ENCODE data around the gene TENM3.

TENM3 gene

DNA sequence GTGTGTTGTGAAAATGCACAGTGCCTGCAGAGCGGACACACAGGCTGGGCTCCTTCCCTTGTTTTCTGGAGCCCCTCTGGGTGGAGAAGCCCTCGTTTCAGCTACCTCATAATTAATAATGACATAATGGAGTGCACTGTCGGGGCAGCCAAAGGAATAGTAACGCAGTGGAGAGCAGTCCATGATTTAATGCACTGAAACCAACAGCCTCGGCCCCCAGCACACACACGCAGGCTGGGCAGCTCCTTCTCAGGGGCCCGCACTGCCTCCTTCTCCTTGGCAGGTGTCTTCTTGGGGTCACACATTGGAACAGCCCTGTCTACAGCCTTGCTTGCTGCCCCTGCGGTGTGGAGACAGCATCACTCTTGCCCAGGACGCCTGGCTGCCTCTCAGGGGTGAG, 584.8 kb downstream of the TENM3 start:
- DNase-seq: no peak

DNA sequence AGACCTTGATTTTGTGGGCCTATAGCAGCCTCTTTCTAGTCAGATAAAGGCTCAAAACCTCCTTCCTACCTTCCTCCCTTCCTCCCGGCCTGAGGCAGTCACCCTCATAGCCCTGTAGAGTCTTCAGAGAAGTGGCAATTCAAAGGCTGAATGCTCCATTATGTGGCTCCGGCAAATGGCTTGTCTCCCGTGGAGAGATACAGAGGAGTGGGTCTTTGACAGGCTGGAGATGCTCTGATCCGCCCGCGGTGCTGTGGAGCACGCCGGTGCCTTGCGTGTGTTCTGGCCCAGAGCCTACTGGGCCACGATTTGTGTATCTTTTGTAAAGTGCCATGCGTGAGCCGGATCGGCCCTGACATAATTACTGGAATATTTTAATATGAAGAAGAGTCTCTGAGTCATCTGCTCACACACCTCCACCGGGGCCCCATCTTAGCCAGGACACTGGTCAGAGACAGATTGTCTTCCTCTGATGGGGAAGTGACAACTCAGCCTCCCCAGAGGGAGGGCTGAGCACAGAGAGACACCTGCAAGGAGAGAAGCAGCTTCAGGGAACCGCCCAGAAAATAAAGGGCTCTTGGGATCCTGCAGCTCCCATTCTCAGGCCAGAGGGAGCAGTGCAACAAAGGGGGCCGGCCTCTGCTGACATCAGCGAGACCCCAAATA, 585.3 kb downstream of the TENM3 start:
- no peak for DNase-seq

DNA sequence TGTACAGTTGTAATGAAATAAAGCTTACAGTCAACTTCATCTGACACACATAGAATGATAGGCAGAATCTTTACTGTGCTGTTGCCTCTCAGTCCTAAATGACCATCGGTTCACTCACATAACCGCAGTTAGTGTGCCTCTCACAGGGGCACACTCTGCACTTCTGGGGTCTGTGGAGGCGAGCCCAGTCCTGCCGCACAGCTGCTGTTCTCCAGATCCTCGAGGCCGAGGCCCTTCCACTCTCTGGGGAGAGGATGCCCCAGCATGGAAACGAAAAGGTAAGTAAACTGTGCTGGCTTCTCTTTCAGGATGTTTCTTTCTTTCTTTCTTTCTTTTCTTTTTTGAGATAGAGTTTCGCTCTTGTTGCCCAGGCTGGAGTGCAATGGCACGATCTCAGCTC, 586.0 kb downstream of the TENM3 start:
- no peak for DNase-seq

DNA sequence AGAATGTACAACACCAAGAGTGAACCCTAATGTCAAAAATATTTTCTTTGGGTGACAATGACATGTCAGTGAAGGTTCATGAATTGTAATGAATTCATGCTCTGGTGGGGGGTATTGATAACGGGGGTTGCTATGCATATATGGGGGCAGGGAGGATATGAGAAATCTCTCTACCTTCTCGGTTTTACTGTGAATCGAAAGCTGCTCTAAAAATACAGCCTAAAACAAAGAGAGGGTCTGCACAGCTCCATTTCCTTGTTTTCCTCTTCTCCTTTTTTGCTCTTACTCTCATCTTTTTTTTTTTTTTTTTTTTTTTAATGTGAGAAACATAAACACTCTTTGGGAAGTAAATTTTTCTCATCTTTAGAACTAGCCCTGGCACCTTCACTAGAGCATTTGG, 588.2 kb downstream of the TENM3 start:
- no peak for DNase-seq

DNA sequence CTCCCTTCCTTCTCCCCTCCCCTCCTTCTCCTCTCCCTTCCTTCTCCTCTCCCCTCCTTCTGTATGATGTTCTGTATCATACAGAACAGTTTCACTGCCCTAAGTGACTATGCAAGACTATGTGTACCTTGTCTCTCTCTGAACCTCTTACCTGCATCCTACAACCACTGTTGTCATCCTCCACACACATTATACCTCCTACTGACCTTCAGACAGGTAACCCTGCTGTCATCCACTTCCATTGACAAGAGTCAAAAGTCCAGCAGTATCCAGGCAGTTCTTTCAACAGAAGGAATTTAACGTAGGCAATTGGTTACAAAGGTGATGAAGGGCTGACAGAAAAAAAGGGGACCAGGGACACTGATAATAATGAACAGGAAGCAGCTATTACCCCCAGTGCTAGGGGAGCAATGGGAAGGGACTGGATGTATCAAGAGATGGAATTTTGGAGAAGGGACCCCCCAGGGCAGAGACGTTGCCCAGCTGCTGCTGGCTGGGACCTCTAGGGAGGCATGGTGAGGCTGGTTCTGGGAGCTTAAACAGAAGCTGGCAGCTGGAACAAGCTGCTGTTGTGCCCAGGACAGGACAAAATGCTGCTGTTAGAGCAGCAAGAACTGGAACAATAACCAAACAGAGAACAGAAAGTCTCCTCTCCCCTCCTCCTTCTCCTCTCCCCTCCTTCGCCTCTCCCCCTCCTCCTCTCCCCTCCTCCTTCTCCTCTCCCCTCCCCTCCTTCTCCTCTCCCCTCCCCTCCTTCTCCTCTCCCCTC, 589.3 kb downstream of the TENM3 start:
- DNase-seq: no peak

DNA sequence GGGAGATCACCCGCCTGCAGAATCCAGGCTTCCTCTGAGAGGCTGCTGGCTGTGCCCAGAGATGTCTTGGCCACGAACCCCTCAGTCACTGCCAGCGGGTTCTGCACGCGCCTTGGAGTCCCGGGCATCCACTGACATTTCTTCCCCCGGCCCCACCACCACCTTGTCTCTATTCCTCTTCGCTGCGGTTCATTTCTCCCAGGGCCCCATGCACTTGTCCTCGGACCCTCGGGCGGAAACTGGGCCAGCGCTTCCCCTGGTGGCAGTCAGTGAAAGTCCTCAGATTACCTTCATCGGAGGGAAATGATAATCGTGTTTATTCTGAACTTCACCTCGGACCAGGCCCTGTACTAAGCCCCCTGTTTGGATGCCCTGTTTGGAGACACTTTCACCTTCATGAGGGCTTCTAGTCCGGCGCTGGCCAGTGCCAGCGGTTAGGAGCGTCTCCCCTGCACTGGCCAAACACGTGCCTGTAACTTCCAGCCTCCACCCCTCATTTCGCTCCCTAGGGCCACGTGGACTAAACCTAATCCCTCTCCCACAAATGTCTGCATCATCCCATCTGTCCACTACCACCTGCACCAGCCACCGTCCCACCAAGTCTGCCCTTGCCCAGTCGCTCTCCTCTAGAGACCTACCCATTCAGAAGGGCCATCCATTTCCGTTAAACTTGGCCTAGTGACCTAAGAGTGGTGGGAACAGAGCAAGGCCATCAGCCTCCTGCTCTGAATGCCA, 592.0 kb downstream of the TENM3 start:
- DNase-seq: peak; percentile 8 to 26

DNA sequence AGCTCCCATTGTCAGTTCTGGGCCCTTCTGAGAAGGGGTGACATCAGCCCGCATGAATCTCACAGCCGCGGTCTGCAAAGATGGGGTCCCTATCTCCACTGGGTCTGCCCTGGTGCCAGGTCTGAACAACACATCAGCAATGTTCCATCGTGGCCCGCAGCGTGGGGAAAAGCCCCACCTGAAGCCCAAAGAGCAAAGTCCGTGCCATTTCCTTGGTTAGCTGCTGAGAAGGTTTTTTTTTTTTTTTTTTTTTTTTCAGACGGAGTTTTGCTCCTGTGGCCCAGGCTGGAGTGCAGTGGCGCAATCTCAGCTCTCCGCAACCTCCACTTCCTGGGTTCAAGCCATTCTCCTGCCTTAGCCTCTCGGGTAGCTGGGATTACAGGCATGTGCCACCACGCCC, 594.6 kb downstream of the TENM3 start:
- no peak for DNase-seq

DNA sequence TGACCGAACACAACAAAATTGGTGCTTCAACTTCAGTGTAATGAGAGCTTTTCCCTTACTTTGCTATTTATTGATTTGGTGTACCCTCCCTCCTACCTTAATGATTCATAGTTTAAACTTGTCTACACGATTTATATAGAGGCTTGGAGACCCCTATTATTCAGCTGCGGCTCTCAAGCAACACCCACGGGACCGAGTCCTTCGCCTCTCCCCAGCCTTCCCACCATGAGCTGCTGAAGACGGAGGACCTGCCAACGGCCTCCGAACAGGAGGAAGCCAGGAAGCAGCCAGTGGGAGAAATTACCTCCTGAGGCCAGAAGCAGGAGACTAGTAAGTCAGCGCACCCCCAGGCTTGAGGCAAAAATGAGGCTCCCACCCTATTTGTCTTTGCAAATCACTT, 595.3 kb downstream of the TENM3 start:
- DNase-seq: no peak

DNA sequence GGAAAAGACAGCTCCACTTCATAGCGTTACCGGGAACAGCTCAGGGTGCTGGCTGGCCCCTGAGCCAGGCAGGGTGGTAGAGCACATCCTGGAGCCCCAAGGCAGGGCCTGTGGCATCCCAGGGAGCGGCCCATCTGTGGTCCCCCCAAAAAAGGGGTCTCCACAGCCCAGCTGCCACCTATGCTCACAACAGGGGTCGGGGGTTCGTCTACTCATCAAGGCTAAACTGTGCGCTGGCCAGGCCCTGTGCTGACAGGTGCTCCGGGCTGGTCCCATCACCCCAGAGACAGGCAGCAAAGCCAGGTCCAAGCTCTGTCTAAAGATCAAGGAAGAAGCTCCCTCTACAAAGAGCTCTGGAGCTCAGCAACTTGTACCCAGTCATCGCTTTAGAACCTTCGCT, 596.1 kb downstream of the TENM3 start:
- no peak for DNase-seq

DNA sequence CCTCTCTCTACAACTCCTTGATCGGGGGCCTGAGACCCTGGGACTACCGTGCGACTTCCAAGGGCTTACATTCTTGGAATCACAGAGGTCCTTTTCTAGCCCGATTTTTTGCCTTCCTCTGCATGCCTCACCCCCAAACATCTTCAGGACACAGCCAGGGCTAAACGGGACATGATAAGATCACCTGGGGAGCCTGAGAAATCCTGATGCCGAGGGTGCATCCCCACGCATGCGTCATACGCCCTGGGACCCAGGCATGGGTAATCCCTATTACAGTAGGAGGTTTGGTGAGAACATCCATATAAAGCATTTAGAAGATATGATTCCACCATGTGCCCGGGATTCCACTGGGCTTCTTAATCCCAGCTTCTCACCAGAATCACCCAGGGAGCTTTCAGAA, 596.9 kb downstream of the TENM3 start:
- DNase-seq: no peak

DNA sequence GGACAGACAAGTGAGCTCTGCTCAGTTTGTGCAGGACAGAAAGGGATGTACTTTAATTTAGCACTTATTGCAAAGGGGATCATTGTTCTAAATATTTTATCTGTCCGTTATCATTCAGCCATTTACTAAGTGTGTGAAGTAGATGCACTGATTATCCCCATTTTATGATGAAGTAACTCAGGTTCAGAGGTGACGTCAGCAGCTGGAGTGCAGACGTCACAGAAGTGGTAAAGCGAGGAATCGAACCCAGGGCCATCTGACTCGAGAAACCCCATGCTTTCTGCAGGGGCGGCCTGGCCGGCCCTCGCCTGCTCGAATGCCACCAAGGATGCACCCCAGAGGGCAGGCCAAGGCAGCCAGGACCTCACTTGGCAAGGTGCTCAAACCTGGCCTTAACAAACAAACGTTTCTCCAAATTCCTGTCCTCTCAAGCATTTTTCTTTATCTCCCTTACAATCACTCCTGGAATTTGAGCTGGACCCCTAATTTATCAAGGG, 599.0 kb downstream of the TENM3 start:
- no peak for DNase-seq

DNA sequence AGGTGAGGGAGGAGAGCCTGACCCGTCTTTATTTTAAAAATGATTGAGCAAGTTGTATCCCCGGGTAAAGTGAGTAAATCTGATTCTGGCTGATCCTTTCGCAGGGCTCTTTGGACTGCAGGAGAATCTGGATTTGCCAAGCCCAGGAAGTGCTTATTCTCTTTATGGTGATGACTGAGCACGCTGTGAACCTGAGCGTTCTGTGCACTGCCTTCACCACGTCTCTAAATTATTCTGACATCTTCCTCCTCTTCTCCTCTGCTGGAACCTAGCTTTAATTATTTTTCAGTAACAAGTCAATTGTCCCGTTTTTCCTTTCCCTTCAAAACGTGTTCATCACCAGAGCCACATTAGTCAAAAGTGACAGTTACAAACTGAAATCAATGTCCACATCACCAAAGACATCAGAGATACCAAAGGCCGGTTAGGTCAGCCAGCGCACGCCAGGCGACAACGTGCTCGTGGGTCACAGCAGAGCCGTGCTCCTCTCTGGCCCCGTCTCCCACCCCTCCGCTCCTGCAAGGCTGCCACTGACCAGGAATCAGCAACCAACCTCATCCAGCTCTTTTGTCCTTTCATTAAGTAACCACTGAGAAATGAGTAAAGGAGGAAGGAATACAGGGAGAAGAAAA, 599.7 kb downstream of the TENM3 start:
- DNase-seq: no peak

DNA sequence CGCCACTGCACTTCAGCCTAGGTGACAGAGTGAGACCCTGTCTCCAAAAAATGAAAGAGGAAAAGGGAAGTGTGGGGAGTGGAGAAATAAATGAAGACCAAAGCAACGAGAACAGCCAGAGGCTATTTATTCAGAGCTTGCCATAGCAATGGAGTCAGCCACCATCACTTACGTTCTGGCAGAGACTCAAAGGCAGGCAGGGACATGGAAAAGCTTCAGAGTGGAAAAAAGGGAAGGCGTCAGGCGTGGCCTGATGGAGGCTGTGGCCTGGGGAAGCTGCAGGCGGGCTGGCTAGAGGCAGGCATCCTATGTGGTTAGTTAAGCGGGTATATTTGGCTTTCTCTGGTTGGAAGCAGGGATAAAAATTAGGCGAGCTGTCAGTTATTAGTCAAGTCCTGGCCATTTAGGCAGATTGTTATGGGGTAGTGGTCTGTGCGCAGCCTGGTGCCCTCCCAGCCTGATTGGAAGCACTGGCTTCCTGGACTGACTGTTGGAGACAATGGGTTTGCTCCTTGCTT, 600.7 kb downstream of the TENM3 start:
- no peak for DNase-seq

DNA sequence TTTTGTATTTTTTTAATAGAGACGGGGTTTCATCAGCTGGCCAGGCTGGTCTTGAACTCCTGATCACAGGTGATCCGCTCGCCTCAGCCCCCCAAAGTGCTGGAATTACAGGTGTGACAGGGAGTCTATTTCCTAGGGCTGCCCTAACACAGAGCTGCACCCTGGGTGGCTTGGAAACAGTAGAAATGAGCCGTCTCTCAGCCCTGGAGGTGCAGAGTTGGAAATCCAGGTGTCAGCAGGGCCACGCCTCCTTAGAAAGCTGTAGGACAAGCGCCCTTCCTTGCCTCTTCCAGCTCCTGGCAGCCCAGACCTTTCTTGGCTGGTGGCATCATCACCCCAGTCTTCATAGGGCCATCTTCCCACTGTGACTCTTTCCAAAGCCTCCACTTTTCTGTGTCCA, 602.4 kb downstream of the TENM3 start:
- no peak for DNase-seq

DNA sequence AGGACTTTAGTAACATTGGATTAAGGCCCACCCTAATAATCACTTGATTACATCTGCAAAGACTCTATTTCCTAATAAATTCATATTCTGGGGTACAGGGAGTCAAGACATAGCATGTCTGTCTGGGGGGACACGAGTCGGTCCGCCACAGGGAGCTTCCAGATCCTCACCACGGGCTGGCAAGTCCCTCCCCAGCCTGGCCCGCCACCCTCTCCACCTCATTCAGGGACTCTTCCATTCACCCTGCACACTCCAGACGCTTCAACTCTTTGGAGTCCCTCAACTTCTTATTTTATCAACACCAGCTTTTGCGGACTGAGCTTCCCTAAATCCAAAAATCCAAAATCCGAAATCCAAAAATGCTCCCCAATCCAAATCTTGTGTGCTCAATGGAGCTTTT, 602.8 kb downstream of the TENM3 start:
- DNase-seq: no peak

DNA sequence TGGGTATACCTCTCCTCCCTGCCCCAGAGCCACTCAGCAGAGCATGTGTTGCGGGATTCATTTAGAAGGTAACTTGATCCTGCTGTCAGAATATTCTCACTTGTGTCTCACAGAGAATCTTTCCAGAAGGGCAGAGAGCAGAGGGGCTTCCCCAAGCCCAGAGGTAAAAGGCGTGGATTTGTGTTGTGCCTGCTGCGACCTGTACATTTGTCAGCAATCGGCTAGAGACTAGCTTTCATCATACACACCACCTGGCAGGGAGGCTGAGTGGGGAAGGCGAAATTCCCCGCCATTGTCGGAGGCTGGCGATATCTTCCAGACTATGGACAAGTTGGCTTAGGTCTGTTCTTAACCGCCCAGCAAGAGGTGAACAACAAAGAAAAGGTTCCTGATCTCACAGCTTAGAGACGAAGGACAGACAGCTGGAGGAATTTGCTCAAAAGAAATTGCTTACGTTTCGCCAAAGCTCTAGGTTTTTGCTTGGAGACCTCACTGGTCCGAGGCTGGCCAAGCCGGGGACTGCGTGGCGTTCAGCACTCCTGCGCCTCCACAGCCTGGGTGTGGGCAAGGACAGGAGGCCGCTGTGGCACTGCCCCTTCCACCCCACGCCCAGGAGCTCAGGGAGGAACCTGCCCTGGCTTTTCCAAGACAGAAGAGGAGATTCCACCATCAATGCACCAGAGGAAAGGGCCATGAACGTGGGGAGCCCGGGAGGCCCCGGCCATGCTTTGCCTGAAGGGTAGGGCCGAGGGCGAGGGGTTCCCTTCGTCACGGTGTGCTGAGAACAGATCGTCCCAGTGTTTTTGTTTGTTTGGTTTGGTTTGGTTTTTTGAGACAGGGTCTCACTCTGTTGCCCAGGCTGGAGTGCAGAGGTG, 604.6 kb downstream of the TENM3 start:
- no peak for DNase-seq

DNA sequence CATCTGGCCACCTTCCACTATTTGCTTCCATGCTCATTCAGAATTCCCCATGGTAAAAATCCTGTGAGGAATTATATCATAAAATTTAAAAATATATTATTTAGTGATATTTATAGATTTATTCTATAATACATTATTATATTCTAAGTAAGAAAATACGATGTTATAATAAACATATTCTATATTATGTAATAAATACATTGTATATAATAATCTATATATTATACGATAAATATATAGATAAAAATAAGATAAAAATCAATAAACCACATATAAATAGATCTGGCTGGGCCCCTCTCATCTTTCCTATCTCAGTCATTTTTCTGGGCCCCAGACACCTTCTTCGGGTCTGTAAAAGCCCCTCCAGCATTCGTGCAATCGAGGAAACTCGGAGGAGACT, 605.5 kb downstream of the TENM3 start:
- no peak for DNase-seq
